ENCODE measurements around the gene INTS14. TPM values are rescaled to one million over a fixed set of nuclear protein-coding genes. Genes with fewer than 3 reads are reported as not detected.

INTS14 gene
- total RNA-seq, 2 donors from 2014 or later: 26.0 to 28.3 TPM

DNA sequence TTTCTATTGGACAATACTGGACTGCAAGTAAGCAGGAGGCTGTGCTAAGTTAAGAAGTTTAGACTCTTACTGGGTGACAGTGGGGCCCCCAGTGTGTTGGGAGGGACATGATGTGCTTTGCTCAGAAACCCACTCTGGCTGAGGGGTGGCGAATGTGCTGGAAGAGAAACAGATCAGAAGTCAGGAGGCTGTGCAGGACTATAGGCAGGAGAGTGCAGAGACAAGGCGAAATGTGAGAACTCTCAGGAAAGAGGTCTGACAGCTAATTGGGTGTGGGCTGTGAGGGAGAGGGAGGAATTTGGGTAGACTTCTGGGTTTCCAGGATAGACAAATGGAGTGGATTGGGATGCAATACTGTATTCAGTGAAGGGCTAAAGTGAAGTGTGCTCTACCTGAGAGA, 22.8 kb upstream of the INTS14 start:
- Histone ChIP-seq H3K9me3 (no peaks in the 10 kb centered on the region), H3K36me3 (replicated peaks in 1 of 2; ENCODE audit: insufficient read depth in 1 of 2, low read depth in 2 of 2) (no peaks in the 10 kb centered on the region), H3K4me3 (no peak overlapping the region), H3K4me1 (no peaks in the 10 kb centered on the region), H3K27me3 (no peaks in the 10 kb centered on the region), H3K27ac (no peak overlapping the region)
- intact Hi-C loops (cut with DNase I): no loop called here
- no peak for DNase-seq
- no peak for ATAC-seq
- 71 to 85% methylated on average over 2 of the region's 2 CpGs for WGBS, 2 donors
- no peak for TF ChIP-seq POLR2A (IDR thresholded peaks at IDR 0.05)
- TF ChIP-seq CTCF (IDR thresholded peaks at IDR 0.05): no peak

DNA sequence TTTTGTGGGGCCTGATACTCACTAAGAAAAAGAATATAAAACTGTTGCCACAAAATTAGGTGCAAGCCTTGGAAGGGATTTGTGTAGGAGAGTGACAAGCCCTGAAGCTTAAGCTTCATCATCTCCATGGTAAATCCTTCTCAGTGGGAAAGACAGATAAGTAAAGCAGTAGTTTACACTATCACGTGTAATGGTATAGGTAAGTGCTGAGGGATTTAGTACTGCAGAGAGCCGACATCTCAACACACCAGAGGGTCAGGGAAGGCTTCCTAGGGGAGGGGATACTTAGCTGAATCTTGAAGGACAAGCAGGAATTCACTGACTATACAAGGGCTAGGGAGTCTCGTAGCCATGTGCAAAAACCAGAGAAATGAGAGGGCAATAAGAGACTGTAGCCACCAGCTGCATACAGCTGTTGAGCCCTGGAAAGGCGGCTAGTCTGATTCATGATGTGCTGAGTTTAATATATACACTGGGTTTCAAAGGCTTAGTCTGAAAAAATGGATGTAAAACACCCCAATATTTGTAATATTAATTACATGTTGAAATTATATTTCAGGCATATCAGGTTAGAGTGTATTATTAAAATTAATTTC, 21.9 kb upstream of the INTS14 start:
- Histone ChIP-seq H3K36me3 (replicated peaks in 1 of 2; ENCODE audit: insufficient read depth in 1 of 2, low read depth in 2 of 2) (no peaks in the 10 kb centered on the region), H3K27me3 (no peaks in the 10 kb centered on the region), H3K4me1 (no peaks in the 10 kb centered on the region), H3K27ac (no peak overlapping the region), H3K9me3 (no peaks in the 10 kb centered on the region), H3K4me3 (no peak overlapping the region)
- 68 to 69% methylated on average over 4 of the region's 4 CpGs for WGBS, 2 donors
- ATAC-seq: no peak
- TF ChIP-seq CTCF (IDR thresholded peaks at IDR 0.05) (no peak), POLR2A (IDR thresholded peaks at IDR 0.05) (no peak)
- intact Hi-C loops (cut with DNase I): no loop called here
- DNase-seq: no peak

- no peaks in the 10 kb centered on the region for H3K36me3 ChIP-seq (replicated peaks in 1 of 2; ENCODE audit: insufficient read depth in 1 of 2, low read depth in 2 of 2)
- intact Hi-C loops (cut with DNase I): no loop called here
- H3K4me1 ChIP-seq: no peaks in the 10 kb centered on the region
- TF ChIP-seq POLR2A (IDR thresholded peaks at IDR 0.05) (no peak), CTCF (IDR thresholded peaks at IDR 0.05) (no peak)
- ATAC-seq (no peak), DNase-seq (no peak)
- H3K4me3 ChIP-seq: no peak overlapping the region
- no peak overlapping the region for H3K27ac ChIP-seq
- 88 to 95% methylated on average over 6 of the region's 6 CpGs for WGBS, 2 donors
- H3K27me3 ChIP-seq: no peaks in the 10 kb centered on the region
- H3K9me3 ChIP-seq: no peaks in the 10 kb centered on the region
Observed at GRCh38 chr15:65631503-65631902, 20.6 kb upstream of the INTS14 start.

DNA sequence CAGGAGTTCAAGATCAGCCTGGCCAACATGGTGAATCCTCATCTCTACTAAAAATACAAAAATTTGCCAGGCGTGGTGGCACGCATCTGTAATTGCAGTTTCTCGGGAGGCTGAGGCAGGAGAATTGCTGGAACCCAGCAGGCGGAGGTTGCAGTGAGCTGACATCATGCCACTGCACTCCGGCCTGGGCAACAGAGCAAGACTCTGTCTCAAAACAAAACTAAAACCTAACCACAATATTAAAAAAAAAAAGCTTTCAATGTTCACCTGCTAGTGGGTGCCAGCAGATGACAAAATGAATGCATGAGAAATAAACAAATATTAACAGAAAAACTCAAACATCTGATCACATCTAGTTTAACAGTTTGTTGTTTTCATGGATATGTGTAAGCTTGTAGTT, 19.8 kb upstream of the INTS14 start:
- ATAC-seq: no peak
- H3K4me3 ChIP-seq: no peak overlapping the region
- intact Hi-C loops (cut with DNase I): no loop called here

More for the DNA sequence above, 19.8 kb upstream of the INTS14 start:
- Histone ChIP-seq H3K9me3 (no peaks in the 10 kb centered on the region), H3K27me3 (no peaks in the 10 kb centered on the region), H3K4me1 (no peaks in the 10 kb centered on the region), H3K36me3 (replicated peaks in 1 of 2; ENCODE audit: insufficient read depth in 1 of 2, low read depth in 2 of 2) (no peaks in the 10 kb centered on the region), H3K27ac (no peak overlapping the region)
- DNase-seq: no peak
- WGBS, 2 donors: 94% methylated on average over 5 of the region's 5 CpGs
- TF ChIP-seq CTCF (IDR thresholded peaks at IDR 0.05): no peak
- TF ChIP-seq POLR2A (IDR thresholded peaks at IDR 0.05): no peak
